Measurements from ENCODE around the gene GMDS. TPM values are rescaled to one million over a fixed set of nuclear protein-coding genes. Genes with fewer than 3 reads are reported as not detected.

Gene GMDS
- total and polyA plus RNA-seq, 2 donors (not counting 1 experiment from before 2014, with no cell fraction given), result 11.5 to 16.4 TPM

DNA sequence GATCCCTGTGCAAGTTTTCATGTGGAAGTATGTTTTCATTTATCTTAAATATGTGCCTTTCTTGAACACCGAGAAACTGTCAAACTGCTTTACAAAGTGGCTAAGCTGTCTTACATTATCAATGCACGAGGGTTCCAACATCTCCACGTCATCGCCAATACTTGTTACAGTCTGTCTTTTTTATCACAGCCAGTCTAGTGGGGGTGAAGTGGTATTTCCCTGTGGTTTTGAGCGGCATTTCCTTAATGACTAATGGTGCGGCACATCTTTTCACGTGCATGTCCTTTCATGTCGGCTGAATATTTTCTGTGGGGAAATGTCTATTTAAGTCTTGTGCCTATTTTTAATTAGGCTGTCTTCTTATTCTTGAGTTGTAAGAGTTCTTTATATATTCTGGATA is 355.3 kb downstream of the GMDS start:
- ChIA-PET POLR2A (no interaction called here), CTCF (no interaction called here)
- H3K27ac ChIP-seq (ENCODE audit: low read length in 2 of 2), result no peak overlapping the region
- Mint-ChIP-seq H3K4me3 (no peak overlapping the region), H3K27me3 (no peaks in the 10 kb centered on the region), H3K4me1 (no peaks in the 10 kb centered on the region), H3K9me3 (ENCODE audit: insufficient read depth) (peaks cover 3% of the 10 kb centered on the region), H3K27ac (no peak overlapping the region)
- intact Hi-C loops (cut with micrococcal nuclease), result no loop called here
- H3K9ac ChIP-seq (ENCODE audit: low read length), result no peak overlapping the region
- no peaks in the 10 kb centered on the region for H3K9me3 ChIP-seq (ENCODE audit: control extremely low read depth in 1 of 3, control insufficient read depth in 2 of 3, insufficient read depth in 1 of 3, low read length in 2 of 3)
- no peaks in the 10 kb centered on the region for H3K79me2 ChIP-seq (ENCODE audit: control insufficient read depth, insufficient read depth, low read length)
- no peak overlapping the region for H3K4me3 ChIP-seq (ENCODE audit: control extremely low read depth in 1 of 5, extremely low read depth in 1 of 5, insufficient read depth in 1 of 5, low read depth in 2 of 5, low read length in 4 of 5)
- no peak overlapping the region for H2AFZ ChIP-seq (ENCODE audit: insufficient read depth, low read depth, low read length, poor library complexity, severe bottlenecking)
- ATAC-seq (ENCODE audit: low read depth) (no peak), DNase-seq (no peak)
- no peaks in the 10 kb centered on the region for H3K27me3 ChIP-seq (replicated peaks in 1 of 4; ENCODE audit: control extremely low read depth in 1 of 4, control insufficient read depth in 3 of 4, insufficient read depth in 4 of 4, low read length in 3 of 4)
- 73% methylated on average over 6 of the region's 8 CpGs for WGBS (ENCODE audit: insufficient coverage)
- H3K4me2 ChIP-seq (replicated peaks; ENCODE audit: low read depth, low read length, poor library complexity, severe bottlenecking), result no peak overlapping the region
- TF ChIP-seq, protein P1, sequence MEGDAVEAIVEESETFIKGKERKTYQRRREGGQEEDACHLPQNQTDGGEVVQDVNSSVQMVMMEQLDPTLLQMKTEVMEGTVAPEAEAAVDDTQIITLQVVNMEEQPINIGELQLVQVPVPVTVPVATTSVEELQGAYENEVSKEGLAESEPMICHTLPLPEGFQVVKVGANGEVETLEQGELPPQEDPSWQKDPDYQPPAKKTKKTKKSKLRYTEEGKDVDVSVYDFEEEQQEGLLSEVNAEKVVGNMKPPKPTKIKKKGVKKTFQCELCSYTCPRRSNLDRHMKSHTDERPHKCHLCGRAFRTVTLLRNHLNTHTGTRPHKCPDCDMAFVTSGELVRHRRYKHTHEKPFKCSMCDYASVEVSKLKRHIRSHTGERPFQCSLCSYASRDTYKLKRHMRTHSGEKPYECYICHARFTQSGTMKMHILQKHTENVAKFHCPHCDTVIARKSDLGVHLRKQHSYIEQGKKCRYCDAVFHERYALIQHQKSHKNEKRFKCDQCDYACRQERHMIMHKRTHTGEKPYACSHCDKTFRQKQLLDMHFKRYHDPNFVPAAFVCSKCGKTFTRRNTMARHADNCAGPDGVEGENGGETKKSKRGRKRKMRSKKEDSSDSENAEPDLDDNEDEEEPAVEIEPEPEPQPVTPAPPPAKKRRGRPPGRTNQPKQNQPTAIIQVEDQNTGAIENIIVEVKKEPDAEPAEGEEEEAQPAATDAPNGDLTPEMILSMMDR (IDR thresholded peaks at IDR 0.05), result no peak
- no peak for TF ChIP-seq EZH2 (IDR thresholded peaks at IDR 0.05; ENCODE audit: borderline replicate concordance, insufficient read depth, low read depth, low read length, poor library complexity, severe bottlenecking)
- no peaks in the 10 kb centered on the region for H3K4me1 ChIP-seq (ENCODE audit: control insufficient read depth in 2 of 2, insufficient read depth in 2 of 2, low read length in 2 of 2)
- no peaks in the 10 kb centered on the region for H3K36me3 ChIP-seq (replicated peaks in 1 of 2; ENCODE audit: control extremely low read depth in 1 of 2, control insufficient read depth in 1 of 2, extremely low read depth in 1 of 2, insufficient read depth in 2 of 2, low read length in 1 of 2)
- no peaks in the 10 kb centered on the region for H4K20me1 ChIP-seq (ENCODE audit: control insufficient read depth, insufficient read depth, low read length, poor library complexity, severe bottlenecking)

DNA sequence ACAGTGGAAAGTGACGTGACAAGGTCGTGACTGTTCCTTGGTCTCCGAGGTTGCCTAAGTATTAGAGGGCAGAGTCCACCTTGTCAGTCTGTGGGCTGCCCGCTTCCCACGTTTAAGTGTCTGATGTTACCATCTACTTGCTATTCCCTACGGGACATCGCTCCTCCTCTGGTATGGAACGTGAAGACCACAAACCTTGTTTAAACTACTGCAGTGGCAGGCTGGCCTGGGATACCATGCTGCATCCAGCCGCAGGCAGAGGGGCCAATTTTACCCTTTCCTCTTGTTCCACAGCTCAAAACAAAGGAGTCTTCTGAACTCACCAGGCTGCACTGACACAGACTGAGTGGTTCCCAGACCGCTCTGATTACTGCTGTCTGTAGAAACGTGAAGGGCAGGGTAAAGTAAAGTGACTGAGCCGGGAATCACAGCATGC is 359.8 kb downstream of the GMDS start:
- WGBS (ENCODE audit: insufficient coverage), result 97% methylated on average over 9 of the region's 12 CpGs
- no peak for DNase-seq
- TF ChIP-seq EZH2 (IDR thresholded peaks at IDR 0.05; ENCODE audit: borderline replicate concordance, insufficient read depth, low read depth, low read length, poor library complexity, severe bottlenecking), result no peak
- TF ChIP-seq, protein P1 (IDR thresholded peaks at IDR 0.05), result no peak
- Histone ChIP-seq H3K4me1 (ENCODE audit: control insufficient read depth in 2 of 2, insufficient read depth in 2 of 2, low read length in 2 of 2) (no peaks in the 10 kb centered on the region), H3K4me2 (replicated peaks; ENCODE audit: low read depth, low read length, poor library complexity, severe bottlenecking) (no peak overlapping the region), H3K27ac (ENCODE audit: low read length in 2 of 2) (no peak overlapping the region), H3K36me3 (replicated peaks in 1 of 2; ENCODE audit: control extremely low read depth in 1 of 2, control insufficient read depth in 1 of 2, extremely low read depth in 1 of 2, insufficient read depth in 2 of 2, low read length in 1 of 2) (no peaks in the 10 kb centered on the region), H2AFZ (ENCODE audit: insufficient read depth, low read depth, low read length, poor library complexity, severe bottlenecking) (no peak overlapping the region), H3K9ac (ENCODE audit: low read length) (no peak overlapping the region), H4K20me1 (ENCODE audit: control insufficient read depth, insufficient read depth, low read length, poor library complexity, severe bottlenecking) (no peaks in the 10 kb centered on the region), H3K4me3 (ENCODE audit: control extremely low read depth in 1 of 5, extremely low read depth in 1 of 5, insufficient read depth in 1 of 5, low read depth in 2 of 5, low read length in 4 of 5) (no peak overlapping the region), H3K27me3 (replicated peaks in 1 of 4; ENCODE audit: control extremely low read depth in 1 of 4, control insufficient read depth in 3 of 4, insufficient read depth in 4 of 4, low read length in 3 of 4) (no peaks in the 10 kb centered on the region), H3K9me3 (ENCODE audit: control extremely low read depth in 1 of 3, control insufficient read depth in 2 of 3, insufficient read depth in 1 of 3, low read length in 2 of 3) (no peaks in the 10 kb centered on the region), H3K79me2 (ENCODE audit: control insufficient read depth, insufficient read depth, low read length) (no peaks in the 10 kb centered on the region)
- Mint-ChIP-seq H3K27ac (no peak overlapping the region), H3K4me1 (no peaks in the 10 kb centered on the region), H3K9me3 (ENCODE audit: insufficient read depth) (no peaks in the 10 kb centered on the region), H3K27me3 (no peaks in the 10 kb centered on the region), H3K4me3 (no peak overlapping the region)
- intact Hi-C loops (cut with micrococcal nuclease), result no loop called here
- CTCF ChIA-PET, result no interaction called here
- no peak for ATAC-seq (ENCODE audit: low read depth)
- POLR2A ChIA-PET, result no interaction called here
